GM20000 (cell line): ENCODE data around the gene POU2AF3.

Source experiments
- DNase-seq: peaks from one replicate; pipeline ENCODE4 v3.0.0; 2012; ENCODE audit warnings: low spot score
- TF ChIP-seq, protein P1 (sequence below): IDR thresholded peaks from 2 replicates; pipeline ENCODE4 v1.5.1; 2012; ENCODE audit warnings: mild to moderate bottlenecking, control low read depth; ENCODE audit errors: extremely low read depth, missing control alignments

POU2AF3 gene

DNA sequence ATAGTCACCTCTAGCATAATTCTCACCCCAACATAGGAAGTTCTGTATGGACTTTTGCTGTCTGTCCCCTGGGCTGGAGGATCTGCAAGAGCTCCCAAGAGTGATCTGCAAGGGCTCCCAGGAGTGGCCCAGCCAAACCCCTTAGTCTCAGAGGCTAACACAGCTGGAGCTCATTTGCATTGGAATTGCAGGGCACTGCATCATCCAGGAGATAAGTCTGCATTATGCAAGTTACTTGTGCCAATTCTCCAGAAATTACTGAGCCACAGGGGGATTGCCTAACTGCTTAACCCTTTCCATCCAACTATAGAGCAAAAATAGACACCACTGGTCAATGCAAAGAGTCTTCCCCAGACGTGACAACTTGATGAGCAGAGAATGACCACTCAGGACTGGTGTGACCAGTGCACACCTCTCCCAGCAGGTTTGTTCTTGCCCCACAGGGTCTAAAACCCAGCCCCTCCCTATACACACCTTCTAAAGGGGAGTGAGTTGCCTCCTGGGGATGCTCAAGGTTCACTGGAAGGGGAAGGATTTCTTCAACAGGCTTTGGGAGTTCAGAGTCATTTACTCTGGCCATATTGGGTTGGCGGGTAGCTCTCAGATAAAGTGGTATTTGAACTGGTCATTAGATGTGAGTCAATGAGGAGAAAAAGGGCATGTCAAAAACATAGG is 38.4 kb downstream of the POU2AF3 start:
- TF ChIP-seq, protein P1, sequence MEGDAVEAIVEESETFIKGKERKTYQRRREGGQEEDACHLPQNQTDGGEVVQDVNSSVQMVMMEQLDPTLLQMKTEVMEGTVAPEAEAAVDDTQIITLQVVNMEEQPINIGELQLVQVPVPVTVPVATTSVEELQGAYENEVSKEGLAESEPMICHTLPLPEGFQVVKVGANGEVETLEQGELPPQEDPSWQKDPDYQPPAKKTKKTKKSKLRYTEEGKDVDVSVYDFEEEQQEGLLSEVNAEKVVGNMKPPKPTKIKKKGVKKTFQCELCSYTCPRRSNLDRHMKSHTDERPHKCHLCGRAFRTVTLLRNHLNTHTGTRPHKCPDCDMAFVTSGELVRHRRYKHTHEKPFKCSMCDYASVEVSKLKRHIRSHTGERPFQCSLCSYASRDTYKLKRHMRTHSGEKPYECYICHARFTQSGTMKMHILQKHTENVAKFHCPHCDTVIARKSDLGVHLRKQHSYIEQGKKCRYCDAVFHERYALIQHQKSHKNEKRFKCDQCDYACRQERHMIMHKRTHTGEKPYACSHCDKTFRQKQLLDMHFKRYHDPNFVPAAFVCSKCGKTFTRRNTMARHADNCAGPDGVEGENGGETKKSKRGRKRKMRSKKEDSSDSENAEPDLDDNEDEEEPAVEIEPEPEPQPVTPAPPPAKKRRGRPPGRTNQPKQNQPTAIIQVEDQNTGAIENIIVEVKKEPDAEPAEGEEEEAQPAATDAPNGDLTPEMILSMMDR: no peak
- no peak for DNase-seq

DNA sequence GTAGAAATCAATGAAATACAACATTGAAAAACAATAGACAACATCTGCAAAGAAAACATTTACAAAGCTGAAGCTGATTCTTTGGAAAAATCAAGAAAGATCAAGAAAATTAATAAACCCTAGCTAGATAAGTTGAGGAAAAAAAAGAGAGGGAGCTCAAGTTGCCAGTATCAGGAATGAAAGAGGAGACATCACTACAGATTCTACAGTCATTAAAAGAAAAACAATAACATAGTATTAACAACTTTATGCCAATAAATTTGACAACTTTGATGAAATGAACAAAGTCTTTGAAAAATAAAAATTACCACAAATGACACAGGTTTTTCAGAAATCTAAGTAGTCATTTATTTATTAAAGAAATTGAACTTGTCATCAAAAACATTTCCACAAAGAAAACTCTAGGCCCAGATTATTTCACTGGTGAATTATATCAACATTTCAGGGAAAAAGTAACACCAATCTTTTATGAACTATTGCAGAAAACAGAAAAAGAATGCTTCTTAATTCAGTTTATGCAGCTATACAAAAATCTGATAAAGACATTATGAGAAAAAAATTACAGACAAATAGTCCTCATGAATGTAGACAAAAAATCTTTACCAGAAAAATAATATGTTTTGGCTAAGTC is 41.5 kb downstream of the POU2AF3 start:
- TF ChIP-seq, protein P1: no peak
- DNase-seq: no peak

DNA sequence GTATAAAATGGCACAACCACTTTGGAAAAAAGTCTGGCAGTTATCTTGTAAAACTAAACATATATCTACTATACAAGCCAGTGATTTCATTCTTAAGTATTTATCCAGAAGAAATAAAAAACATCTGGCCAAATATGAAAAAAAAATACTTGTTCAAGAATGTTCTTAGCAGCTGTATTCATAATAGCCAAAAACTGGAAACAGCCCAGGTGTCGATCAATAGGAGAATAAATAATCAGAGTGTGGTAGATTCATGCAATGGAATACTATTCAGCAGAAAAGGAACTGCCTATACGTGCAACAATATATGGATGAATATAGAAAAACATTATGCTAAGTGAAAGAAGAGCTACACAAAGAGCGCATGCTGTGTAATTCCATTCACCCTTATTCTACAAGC is 44.0 kb downstream of the POU2AF3 start:
- TF ChIP-seq, protein P1: no peak
- DNase-seq: no peak

DNA sequence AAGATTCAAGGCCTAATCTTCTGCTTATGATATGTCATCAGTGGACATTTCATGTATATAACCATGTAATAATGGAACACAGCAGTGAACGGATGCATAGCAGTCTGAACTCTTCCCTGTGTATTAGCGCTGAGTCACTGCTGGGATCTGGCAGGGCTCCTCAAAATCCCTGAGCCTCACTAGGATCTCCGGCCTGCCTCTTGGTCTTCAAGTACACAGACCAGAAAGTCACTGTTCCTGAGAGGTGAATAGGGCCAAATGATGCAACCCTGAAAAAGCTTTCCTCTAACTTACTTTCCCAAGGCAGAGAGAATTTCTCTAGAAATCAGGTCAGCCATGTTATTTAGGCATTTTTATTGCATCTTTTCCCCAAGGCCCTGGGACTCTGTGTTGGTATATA is 45.7 kb downstream of the POU2AF3 start:
- no peak for DNase-seq
- TF ChIP-seq, protein P1: no peak

DNA sequence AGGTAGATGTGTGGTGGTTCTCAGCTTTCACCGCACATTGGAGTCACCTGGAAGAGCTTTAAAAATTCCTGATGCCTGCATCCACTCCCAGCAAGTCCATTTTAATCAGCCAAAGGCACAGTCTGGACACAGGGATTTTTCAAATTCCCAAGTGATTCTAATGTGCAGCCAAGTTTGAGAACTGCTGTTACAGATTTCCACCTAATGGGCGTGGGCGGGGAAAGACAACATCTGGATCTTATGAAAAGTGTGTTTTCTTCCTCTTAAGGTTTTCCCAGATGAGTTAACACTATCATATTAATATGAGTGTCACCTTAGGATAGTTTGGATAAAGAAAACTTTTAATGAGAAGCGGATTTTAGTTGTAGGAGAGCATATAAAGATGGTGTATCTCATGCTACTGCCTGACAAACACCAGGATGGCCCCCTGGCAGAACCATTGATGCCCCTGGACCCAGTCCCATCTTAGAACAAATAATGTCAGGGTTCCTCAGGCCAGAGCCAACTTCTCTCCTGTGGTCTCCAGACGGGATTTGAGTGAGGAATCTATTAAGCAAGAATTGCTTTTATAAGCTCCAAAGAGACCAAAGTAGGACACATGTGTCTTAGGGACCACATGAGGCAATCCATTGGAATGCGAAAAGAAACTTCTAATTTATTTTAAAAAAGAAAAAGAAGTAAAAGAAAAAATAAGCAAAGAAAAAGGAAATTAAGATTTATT is 48.8 kb downstream of the POU2AF3 start:
- TF ChIP-seq, protein P1: no peak
- no peak for DNase-seq

DNA sequence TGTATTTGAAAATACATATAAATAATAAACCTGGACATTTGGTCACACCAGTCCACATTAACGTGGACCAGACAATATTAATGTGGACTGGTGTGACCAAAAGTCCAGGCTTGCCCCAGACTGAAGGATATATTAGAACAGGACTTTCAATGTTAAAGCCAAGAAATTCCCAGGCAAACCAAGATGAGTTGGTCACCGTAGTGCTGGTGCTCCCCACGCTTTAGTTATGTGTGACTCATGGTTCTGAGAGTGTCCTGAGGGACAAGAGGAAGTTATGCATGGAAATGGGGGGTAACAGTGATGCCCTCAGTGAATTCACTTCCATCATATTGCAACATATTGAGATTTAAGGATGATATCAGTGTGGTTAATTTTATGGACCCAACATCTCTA is 49.4 kb downstream of the POU2AF3 start:
- TF ChIP-seq, protein P1: no peak
- DNase-seq: no peak

DNA sequence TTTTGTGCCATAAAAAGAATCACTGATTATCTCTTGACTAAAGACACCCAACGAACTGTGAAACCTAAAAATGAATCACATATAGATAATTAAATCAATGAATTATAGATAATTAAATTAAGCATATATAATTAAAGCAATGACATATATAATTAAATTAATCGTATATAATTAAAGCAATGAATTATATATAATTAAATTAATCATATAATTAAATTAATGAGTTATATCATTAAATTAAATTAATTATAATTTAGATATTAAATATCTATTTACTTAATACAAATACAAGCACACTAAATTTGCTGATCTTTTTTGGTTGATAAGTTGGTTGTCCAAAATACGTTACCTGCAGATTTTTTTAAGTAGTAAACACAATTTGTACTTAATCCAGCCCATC is 49.8 kb downstream of the POU2AF3 start:
- no peak for DNase-seq
- TF ChIP-seq, protein P1: no peak
